B cell (primary cell): ENCODE results near the gene AFDN. TPM values are rescaled to one million over a fixed set of nuclear protein-coding genes. Genes with fewer than 3 reads are reported as not detected.

Experiments
- ATAC-seq: fragments of 200-7000 bp; cut with Tn5 transposase; one replicate; pipeline ENCODE4 v1.10.0; 2021; ENCODE audit warnings: low read depth, mild to moderate bottlenecking, moderate number of reproducible peaks, moderate library complexity
- CTCF ChIA-PET: fragments of 350-600 bp; sonication (Branson Sonifier 250); formaldehyde crosslinking; loops from one replicate; lab custom pipeline; 2021; ENCODE audit warnings: antibody characterized with exemption, inconsistent platforms; lab: Charles Lee
- POLR2A ChIA-PET: fragments of 350-600 bp; sonication (Branson Sonifier 250); formaldehyde crosslinking; loops from one replicate; lab custom pipeline; 2021; ENCODE audit warnings: antibody characterized with exemption; lab: Charles Lee
- DNase-seq: peaks from one replicate; pipeline ENCODE4 v3.0.0; 2013
- H2AFZ ChIP-seq: 2 replicates; pipeline ENCODE4 v1.6.1; 2012; ENCODE audit warnings: mild to moderate bottlenecking, low read depth, low read length; ENCODE audit not compliant: insufficient read depth, poor library complexity, severe bottlenecking
- H3K27ac ChIP-seq, 2 donors: 1 replicate in 1 of 2; 2 replicates in 1 of 2; pipeline ENCODE4 v1.5.1; 2012 to 2013; ENCODE audit warnings: low read length in 2 of 2, mild to moderate bottlenecking in 2 of 2, moderate library complexity in 1 of 2
- H3K27me3 ChIP-seq, 4 experiments: fragments of 200-600 bp in 1 of 4; sonication (generic) in 1 of 4; replicated peaks in 1 of 4; 1 replicate in 2 of 4; 2 replicates in 2 of 4; pipeline versions ENCODE4 v1.6.1 to v1.7.0; 2013 to 2016; ENCODE audit warnings: low read length in 3 of 4, mild to moderate bottlenecking in 2 of 4, mixed read lengths in 1 of 4, moderate library complexity in 1 of 4; ENCODE audit not compliant: insufficient read depth in 4 of 4, control insufficient read depth in 3 of 4; ENCODE audit errors: control extremely low read depth in 1 of 4
- H3K36me3 ChIP-seq, 2 experiments: replicated peaks in 1 of 2; 1 replicate in 1 of 2; 2 replicates in 1 of 2; pipeline versions ENCODE4 v1.6.1 to v1.7.1; 2013; ENCODE audit warnings: low read length in 1 of 2; ENCODE audit not compliant: insufficient read depth in 2 of 2, control insufficient read depth in 1 of 2; ENCODE audit errors: control extremely low read depth in 1 of 2, extremely low read depth in 1 of 2
- H3K4me1 ChIP-seq, 2 donors: fragments of 200-600 bp in 1 of 2; sonication (generic) in 1 of 2; 1 replicate in 1 of 2; 2 replicates in 1 of 2; pipeline versions ENCODE4 v1.5.1 to v1.6.1; 2013 to 2017; ENCODE audit warnings: low read length in 2 of 2; ENCODE audit not compliant: control insufficient read depth in 2 of 2, insufficient read depth in 2 of 2
- H3K4me2 ChIP-seq: replicated peaks from 2 replicates; pipeline ENCODE3; 2012; ENCODE audit warnings: mild to moderate bottlenecking, low read depth, low read length; ENCODE audit not compliant: poor library complexity, severe bottlenecking
- H3K4me3 ChIP-seq, 5 experiments: fragments of 200-600 bp in 1 of 5; sonication (generic) in 1 of 5; 1 replicate in 3 of 5; 2 replicates in 2 of 5; pipeline versions ENCODE4 v1.5.1 to v1.7.0; 2011 to 2016; ENCODE audit warnings: low read length in 4 of 5, mild to moderate bottlenecking in 4 of 5, low read depth in 2 of 5, control low read depth in 1 of 5, moderate library complexity in 1 of 5; ENCODE audit not compliant: insufficient read depth in 1 of 5; ENCODE audit errors: control extremely low read depth in 1 of 5, extremely low read depth in 1 of 5
- H3K79me2 ChIP-seq: fragments of 200-600 bp; sonication (generic); one replicate; pipeline ENCODE4 v1.6.0; 2016; ENCODE audit warnings: low read length; ENCODE audit not compliant: control insufficient read depth, insufficient read depth
- H3K9ac ChIP-seq: fragments of 200-600 bp; sonication (generic); 2 replicates; pipeline ENCODE4 v1.6.1; 2017; ENCODE audit warnings: mild to moderate bottlenecking, low read length, moderate library complexity
- H3K9me3 ChIP-seq, 3 donors: one replicate each; pipeline versions ENCODE4 v1.6.1 to v1.7.1; 2013; ENCODE audit warnings: low read length in 2 of 3; ENCODE audit not compliant: control insufficient read depth in 2 of 3, insufficient read depth in 1 of 3; ENCODE audit errors: control extremely low read depth in 1 of 3
- H4K20me1 ChIP-seq: 2 replicates; pipeline ENCODE4 v1.6.0; 2012; ENCODE audit warnings: mild to moderate bottlenecking, low read length; ENCODE audit not compliant: insufficient read depth, control insufficient read depth, poor library complexity, severe bottlenecking
- H3K27ac Mint-ChIP-seq: one replicate; pipeline ENCODE4 v1.8.0; 2021; ENCODE audit warnings: mixed read lengths
- H3K27me3 Mint-ChIP-seq: one replicate; pipeline ENCODE4 v1.8.0; 2021; ENCODE audit warnings: mixed read lengths
- H3K4me1 Mint-ChIP-seq: one replicate; pipeline ENCODE4 v1.8.0; 2021; ENCODE audit warnings: mixed read lengths
- H3K4me3 Mint-ChIP-seq: one replicate; pipeline ENCODE4 v1.8.0; 2021; ENCODE audit warnings: mixed read lengths
- H3K9me3 Mint-ChIP-seq: one replicate; pipeline ENCODE4 v1.8.0; 2022; ENCODE audit warnings: mixed read lengths; ENCODE audit not compliant: insufficient read depth
- EZH2 ChIP-seq: IDR thresholded peaks from 2 replicates; pipeline ENCODE4 v1.6.1; 2012; ENCODE audit warnings: borderline replicate concordance, low read depth, mild to moderate bottlenecking, moderate library complexity, low read length; ENCODE audit not compliant: insufficient read depth, poor library complexity, severe bottlenecking
- WGBS: methylation state at CpG from one replicate; pipeline ENCODE4 v1.1.5; 2013; ENCODE audit warnings: missing lambda C conversion rate; ENCODE audit not compliant: insufficient coverage; 5-methylcytosine and 5-hydroxymethylcytosine counted together
- intact Hi-C: fragments of 100-400 bp; cut with micrococcal nuclease; formaldehyde crosslinking; loops from one replicate; pipeline ENCODE4 v1.10.0; 2022
- polyA plus RNA-seq: library from polyadenylated mRNA; depleted of rRNA; stranded (reverse); fragments of >200 nt; gene quantifications from 2 replicates; pipeline ENCODE4 v1.2.3, GENCODE V29; 2012
- total RNA-seq, 2 donors: library from RNA; stranded (reverse); fragments of 120-200 nt in 1 of 2; gene quantifications; 1 replicate in 1 of 2; 2 replicates in 1 of 2; pipeline versions ENCODE4 v1.2.3 to v1.2.4, GENCODE V29; 2013 to 2022
- TF ChIP-seq, protein P1 (sequence below): fragments of 200-600 bp; IDR thresholded peaks from one replicate; pipeline ENCODE4 v1.8.0; 2022; ENCODE audit warnings: antibody characterized with exemption, mild to moderate bottlenecking

AFDN gene
- total and polyA plus RNA-seq, 2 donors (not counting 1 experiment from before 2014, with no cell fraction given): 15.4 to 70.5 TPM

DNA sequence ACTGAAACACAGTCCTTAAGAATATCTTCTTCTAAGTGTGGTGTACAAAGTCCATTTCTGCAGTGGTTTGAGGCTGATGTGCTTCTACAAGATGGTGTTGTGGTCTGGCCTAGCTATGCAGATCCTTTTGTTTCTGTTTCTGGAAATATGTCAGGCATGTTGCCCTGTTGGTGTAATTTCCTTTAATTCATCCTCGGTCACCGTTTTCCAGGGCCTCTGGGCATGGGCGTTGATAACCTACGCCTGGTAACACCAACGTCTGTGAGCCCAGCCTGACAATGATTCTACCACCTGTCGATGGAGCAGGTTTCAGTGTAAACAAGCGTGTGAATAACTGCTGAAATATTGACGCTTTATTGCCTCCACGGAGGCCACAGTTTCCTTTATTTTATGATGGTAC, 33.3 kb upstream of the AFDN start:
- Histone ChIP-seq H3K4me3 (no peak overlapping the region), H3K79me2 (no peaks in the 10 kb centered on the region), H3K9ac (no peak overlapping the region), H3K4me2 (no peak overlapping the region), H3K4me1 (peaks cover 14 to 18% of the 10 kb centered on the region in 2 donors), H3K9me3 (no peaks in the 10 kb centered on the region), H3K27me3 (peaks cover 0 to 26% (median 6%) of the 10 kb centered on the region in 4 experiments), H3K27ac (no peak overlapping the region), H2AFZ (no peak overlapping the region), H3K36me3 (no peaks in the 10 kb centered on the region), H4K20me1 (no peaks in the 10 kb centered on the region)
- CTCF ChIA-PET: no interaction called here
- no peak for DNase-seq
- Mint-ChIP-seq H3K4me3 (no peak overlapping the region), H3K27me3 (peaks cover 49% of the 10 kb centered on the region), H3K4me1 (peaks cover 16% of the 10 kb centered on the region), H3K9me3 (no peaks in the 10 kb centered on the region), H3K27ac (no peak overlapping the region)
- POLR2A ChIA-PET: no interaction called here
- 63% methylated on average over 8 of the region's 9 CpGs for WGBS
- TF ChIP-seq, protein P1, sequence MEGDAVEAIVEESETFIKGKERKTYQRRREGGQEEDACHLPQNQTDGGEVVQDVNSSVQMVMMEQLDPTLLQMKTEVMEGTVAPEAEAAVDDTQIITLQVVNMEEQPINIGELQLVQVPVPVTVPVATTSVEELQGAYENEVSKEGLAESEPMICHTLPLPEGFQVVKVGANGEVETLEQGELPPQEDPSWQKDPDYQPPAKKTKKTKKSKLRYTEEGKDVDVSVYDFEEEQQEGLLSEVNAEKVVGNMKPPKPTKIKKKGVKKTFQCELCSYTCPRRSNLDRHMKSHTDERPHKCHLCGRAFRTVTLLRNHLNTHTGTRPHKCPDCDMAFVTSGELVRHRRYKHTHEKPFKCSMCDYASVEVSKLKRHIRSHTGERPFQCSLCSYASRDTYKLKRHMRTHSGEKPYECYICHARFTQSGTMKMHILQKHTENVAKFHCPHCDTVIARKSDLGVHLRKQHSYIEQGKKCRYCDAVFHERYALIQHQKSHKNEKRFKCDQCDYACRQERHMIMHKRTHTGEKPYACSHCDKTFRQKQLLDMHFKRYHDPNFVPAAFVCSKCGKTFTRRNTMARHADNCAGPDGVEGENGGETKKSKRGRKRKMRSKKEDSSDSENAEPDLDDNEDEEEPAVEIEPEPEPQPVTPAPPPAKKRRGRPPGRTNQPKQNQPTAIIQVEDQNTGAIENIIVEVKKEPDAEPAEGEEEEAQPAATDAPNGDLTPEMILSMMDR: no peak
- no peak for TF ChIP-seq EZH2
- intact Hi-C loops: no loop called here
- ATAC-seq: no peak

DNA sequence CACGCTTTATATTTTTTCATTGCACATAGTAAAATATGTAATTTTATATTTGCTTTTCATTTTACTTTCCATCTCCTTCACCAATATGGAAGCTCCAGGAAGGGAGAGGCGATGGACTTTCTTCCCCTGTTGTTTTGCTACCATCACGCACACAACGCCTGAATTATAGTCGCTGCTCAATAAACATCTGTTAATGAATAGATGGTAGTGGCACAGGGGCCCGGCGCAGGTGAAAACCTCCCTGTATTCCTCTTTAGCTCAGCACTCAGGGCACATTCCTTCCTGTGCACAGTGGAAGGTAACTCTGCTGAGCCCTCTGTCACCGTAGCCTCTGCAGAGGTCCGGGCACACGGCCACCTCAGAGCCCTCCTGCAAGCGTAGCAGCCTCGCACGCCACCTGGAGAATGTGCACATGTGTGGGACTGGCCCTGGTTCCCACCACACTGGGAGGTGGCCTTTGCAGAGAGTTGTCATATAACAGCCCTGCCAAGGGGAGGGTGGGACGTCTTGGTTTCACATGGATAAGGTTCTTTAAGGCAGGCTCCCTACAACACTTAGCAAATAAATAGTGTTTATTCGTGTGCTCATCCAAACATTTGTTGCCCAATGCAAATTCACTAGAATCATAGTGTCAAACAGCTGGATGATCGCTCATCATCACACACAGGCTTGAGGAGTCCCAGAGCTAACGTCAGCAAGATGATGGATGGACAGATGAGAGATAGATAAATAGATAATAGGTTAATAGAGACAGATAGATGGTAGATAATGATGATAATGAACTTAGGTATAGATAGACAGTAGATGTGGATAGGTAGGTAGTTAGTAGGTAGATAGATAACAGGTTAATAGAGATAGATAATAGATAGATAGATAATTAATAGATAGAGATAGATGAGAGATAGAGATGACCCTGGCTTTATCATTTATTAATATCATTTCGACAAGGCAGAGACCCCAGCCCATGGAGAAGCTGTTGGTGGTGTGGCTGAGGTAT, 32.3 kb upstream of the AFDN start:
- 95% methylated on average over 10 of the region's 18 CpGs for WGBS
- CTCF ChIA-PET: no interaction called here
- no peak overlapping the region for H3K27ac Mint-ChIP-seq
- H3K4me3 Mint-ChIP-seq: peak overlapping the region; percentile 1
- intact Hi-C loops: no loop called here
- peaks cover 14 to 18% of the 10 kb centered on the region in 2 donors for H3K4me1 ChIP-seq
- H3K27me3 ChIP-seq: peaks cover 0 to 26% (median 6%) of the 10 kb centered on the region in 4 experiments
- no peaks in the 10 kb centered on the region for H3K9me3 Mint-ChIP-seq
- POLR2A ChIA-PET: no interaction called here
- H3K27ac ChIP-seq: no peak overlapping the region
- H3K36me3 ChIP-seq: no peaks in the 10 kb centered on the region
- no peak for ATAC-seq
- no peaks in the 10 kb centered on the region for H3K79me2 ChIP-seq
- H2AFZ ChIP-seq: no peak overlapping the region
- no peak overlapping the region for H3K4me2 ChIP-seq
- peaks cover 16% of the 10 kb centered on the region for H3K4me1 Mint-ChIP-seq
- DNase-seq: no peak
- H3K9ac ChIP-seq: no peak overlapping the region
- H3K9me3 ChIP-seq: no peaks in the 10 kb centered on the region
- no peaks in the 10 kb centered on the region for H4K20me1 ChIP-seq
- peaks cover 56% of the 10 kb centered on the region for H3K27me3 Mint-ChIP-seq
- TF ChIP-seq, protein P1: no peak
- no peak for TF ChIP-seq EZH2
- H3K4me3 ChIP-seq: no peak overlapping the region
